Measurements from ENCODE around the gene TBC1D22A.
"Not testable (repeated sequence)": the region's sequence is repeated elsewhere in the genome, so short reads cannot be mapped to it uniquely, and the experiment has no call there.

TBC1D22A gene, protein sequence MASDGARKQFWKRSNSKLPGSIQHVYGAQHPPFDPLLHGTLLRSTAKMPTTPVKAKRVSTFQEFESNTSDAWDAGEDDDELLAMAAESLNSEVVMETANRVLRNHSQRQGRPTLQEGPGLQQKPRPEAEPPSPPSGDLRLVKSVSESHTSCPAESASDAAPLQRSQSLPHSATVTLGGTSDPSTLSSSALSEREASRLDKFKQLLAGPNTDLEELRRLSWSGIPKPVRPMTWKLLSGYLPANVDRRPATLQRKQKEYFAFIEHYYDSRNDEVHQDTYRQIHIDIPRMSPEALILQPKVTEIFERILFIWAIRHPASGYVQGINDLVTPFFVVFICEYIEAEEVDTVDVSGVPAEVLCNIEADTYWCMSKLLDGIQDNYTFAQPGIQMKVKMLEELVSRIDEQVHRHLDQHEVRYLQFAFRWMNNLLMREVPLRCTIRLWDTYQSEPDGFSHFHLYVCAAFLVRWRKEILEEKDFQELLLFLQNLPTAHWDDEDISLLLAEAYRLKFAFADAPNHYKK

GRCh38 chr22:46762238-46763050, at the start of gene TBC1D22A:
TSS of gene TBC1D22A (plus strand) at chr22:46762650. CDS start at chr22:46762787, 137 bp downstream.
- peak; percentile 87 for DNase-seq (ENCODE audit: low read depth)

DNA sequence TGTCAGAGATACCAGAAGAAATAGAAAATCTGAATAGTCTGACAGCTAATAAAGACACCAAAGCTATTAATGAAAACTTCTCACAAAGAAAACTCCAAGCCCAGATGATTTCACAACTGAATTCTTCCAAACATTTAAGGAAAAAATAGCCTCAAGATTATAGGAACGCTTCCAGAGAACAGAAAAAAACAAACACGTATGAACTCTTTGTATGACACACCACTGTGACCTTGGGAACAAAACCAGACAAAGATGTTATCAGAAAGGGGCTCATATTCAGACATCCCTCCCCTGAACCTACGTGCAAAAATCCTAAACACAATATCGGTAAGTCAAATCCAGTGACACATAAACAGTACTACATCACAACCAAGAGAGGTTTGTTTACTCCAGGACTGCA, 47.9 kb upstream of the TBC1D22A start:
- no peak for DNase-seq (ENCODE audit: low read depth)

GRCh38 chr22:46719921-46720320, 42.5 kb upstream of the TBC1D22A start:
- no peak for DNase-seq (ENCODE audit: low read depth)

DNA sequence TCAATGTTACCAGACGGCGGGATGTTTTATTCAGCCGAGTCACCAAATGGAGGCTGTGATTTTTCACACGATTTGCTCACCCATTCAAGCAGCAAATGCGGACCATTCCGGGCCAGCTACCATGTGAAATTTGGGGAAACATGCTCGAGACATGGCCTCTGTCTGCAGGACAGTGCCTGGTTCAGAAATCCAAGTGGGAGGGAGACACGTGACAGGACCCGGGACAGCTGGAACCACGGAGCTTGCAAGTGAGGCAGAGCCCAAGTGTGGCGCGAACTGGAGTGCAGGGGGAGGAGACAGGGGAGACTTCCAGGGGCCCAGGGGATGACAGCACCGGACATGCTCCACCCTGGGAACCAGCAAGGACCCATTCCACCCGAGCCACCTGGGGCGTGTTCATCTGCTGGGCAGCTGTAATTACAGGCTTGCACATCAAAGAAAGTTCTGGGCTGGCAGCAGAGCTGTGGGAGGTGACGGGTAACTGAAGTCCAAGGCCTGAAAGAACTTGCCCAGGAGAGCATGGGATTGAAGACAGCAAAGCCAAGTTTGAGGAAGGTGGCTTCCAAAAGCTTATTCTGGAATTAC, 40.9 kb upstream of the TBC1D22A start:
- no peak for DNase-seq (ENCODE audit: low read depth)

DNA sequence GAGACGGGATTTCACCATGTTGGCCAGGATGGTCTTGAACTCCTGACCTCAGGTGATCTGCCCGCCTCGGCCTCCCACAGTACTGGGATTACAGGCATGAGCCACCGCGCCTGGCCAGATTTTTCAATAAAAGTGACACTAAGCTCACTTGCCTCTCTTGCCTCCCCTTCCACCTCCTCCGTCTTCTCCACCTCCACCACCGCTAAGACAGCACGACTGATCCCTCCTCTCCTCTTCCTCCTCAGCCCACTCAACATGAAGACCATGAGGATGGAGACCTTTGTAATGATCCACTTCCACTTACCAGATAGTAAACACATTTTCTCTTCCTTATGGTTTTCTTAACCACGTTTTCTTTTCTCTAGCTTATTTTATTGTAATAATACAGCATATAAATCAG, 38.6 kb upstream of the TBC1D22A start:
- DNase-seq (ENCODE audit: low read depth), result no peak

DNA sequence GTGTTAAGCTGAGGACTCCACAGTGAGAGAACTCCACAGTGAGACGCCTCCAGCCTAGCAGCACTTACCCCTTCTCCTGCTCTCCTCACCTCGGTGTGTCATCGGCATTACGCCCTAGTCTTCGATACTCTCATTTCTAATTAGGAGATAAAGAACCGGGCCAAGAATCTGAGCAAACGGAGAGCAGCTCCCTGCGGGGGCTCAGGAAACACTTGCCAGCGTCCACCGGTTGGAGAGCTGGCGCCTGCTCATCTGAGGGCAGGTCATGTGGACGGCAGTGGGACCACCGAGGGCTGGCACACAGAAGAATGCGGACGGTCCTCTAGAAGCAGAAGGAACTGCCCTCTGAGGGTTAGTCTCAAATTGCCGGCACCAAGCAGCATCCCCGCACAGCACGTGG, 37.4 kb upstream of the TBC1D22A start:
- no peak for DNase-seq (ENCODE audit: low read depth)

- no peak for DNase-seq (ENCODE audit: low read depth)
Measured at GRCh38 chr22:46726066-46726985, 36.1 kb upstream of the TBC1D22A start.

DNA sequence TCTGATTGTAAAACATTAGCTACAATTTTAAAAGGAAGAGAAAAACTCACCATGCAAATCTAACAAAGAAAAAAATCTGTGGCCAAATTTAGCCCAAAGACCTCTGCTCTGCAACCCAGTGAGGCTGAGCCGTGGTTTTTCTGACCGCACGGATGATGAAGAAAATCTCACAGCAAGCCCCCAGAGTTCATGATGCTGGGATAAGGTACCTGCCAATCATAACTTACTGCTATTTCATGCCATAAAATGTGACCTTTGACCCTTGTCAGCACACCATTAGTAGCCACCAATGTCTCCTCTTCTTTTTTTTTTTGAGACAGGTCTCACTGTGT, 35.5 kb upstream of the TBC1D22A start:
- DNase-seq (ENCODE audit: low read depth), result no peak

DNA sequence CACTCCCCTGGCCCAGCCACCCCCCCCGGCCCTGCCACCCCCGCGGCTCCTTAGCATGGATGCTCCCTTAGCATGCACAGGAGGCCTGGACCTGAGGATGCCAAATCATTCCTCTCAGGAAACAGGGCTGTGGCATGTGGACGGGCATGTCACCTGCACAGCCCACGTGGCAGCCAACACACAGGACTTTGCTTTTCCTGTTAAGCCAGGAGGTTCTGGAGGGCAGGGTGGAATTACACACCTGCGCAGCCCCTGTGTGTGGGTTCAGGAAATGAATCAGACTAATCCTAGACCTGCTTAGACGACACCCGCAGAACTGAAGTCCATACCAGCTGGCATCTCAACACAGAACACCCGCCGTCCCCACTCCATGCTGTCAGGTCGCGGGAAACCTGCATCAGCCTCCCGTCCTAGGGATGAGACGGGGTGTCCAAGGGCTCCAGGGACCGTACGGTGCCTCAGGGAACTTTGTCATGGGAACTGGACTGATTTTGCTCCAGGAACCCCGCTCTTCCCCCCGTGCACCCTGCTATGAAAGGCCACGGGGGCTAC, 34.6 kb upstream of the TBC1D22A start:
- DNase-seq (ENCODE audit: low read depth), result no peak

DNA sequence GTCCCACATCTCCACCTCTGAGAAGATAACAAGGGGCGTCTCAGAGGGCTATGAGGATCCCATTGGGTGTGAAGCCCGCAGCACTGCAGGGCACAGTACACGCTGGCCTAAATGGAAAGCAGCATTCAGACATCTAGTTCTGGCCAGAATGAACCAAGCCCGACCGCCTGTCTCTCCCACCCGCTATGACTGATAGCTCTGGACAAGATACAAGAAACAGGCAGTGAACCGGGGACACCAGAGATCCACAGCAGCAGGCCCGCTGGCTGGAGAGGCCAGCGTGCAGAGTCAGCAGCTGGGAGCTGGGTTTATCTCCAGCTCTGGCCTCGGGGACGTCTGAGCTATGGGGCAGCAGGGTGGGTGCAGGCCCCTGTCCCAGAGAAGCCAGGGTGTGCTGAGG, 34.0 kb upstream of the TBC1D22A start:
- no peak for DNase-seq (ENCODE audit: low read depth)

- no peak for DNase-seq (ENCODE audit: low read depth)
Measured at GRCh38 chr22:46730568-46731245, 31.7 kb upstream of the TBC1D22A start.

GRCh38 chr22:46731246-46732040, 31.0 kb upstream of the TBC1D22A start:
- DNase-seq (ENCODE audit: low read depth), result no peak

GRCh38 chr22:46732041-46732379, 30.4 kb upstream of the TBC1D22A start:
- no peak for DNase-seq (ENCODE audit: low read depth)

DNA sequence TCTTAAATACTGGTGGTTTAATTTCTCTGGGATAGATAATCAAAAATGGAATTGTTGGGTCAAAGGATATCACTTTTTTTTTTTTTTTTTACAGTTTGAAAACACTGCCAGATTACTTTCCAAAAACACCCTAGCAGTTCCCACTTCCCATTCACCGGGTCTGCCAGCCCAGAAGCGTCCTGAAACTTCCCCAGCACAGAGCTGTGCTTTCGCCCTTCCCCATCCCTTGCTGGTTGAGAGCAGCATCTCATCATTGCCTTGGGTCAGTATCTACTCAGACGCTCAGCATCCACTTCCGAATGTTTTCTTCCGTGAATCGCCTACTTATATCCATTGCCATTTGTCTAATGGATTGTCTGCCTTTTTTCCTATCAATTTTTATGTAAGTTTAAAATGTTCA, 29.9 kb upstream of the TBC1D22A start:
- DNase-seq (ENCODE audit: low read depth), result no peak

- not testable (repeated sequence) for DNase-seq (ENCODE audit: low read depth)
Measured at GRCh38 chr22:46734213-46734722, 28.2 kb upstream of the TBC1D22A start.

- DNase-seq (ENCODE audit: low read depth), result peak; percentile 39
Measured at GRCh38 chr22:46734830-46735453, 27.5 kb upstream of the TBC1D22A start.

DNA sequence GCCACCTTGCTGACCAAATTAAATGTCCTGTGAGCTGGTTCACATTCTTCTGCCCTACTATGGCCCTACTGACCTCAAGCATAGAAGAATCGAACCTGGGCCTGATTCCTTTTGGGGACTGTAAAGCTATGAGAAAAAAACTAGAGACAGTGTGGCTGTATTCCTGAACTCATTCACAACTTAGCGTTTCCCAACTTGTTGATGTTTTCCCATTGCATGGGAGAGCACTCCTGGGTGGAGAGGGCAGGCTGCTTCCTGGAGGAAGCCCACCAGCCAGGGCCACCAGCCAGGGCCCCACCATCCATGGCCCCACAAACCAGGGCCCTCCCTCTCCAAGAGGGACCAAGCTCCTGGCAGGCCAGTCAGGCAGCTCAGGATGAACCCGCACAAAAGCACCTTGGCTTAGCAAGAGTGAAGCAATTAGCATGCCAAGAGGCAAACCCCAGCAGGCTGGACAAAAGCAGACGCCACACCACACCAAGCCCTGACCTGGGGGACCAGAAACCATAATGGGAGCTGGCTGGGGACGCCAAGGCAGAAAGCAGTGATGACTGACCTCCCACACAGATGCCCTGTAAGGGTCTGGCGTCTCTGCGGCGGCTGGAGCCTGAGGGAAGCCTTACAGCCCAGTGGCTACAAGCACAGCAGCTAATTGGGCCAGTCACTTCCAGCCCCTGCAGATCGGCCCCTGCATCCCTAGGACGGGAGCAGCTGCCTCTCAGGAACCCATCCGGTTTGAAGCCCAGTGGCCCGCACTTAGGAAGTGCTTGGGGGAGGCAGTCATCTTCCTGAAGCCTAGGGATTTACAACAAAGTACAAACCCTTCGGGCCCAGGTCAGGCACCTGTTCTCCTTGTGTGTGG, 26.5 kb upstream of the TBC1D22A start:
- no peak for DNase-seq (ENCODE audit: low read depth)

DNA sequence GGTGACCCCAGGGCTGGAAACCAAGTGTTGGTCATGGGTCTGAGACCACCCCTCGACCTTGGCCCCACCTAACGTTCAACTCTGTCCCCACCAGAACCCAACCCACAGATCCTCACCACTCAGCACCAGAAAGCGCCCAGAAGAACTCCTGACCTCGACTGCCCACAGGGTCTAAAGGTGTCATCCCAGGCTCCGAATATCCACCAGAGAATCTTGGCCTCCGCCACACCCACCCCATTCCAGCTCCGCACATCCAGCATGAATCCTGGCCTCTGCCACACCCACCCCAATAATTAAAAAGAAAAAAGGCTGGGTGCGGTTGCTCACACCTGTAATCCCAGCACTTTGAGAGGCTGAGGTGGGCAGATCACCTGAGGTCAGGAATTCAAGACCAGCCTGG, 25.7 kb upstream of the TBC1D22A start:
- no peak for DNase-seq (ENCODE audit: low read depth)

All from stimulated activated CD8-positive, alpha-beta memory T cell treated with anti-CD3 and anti-CD28 coated beads, Interleukin-12 subunit alpha, Interleukin-12 subunit beta, amount 100 ng/mL, for 4 hours (primary cell).